GM13977 (cell line): ENCODE measurements around the gene OR1F1.
"Not testable (repeated sequence)": the region's sequence is repeated elsewhere in the genome, so short reads cannot be mapped to it uniquely, and the experiment has no call there.

Source experiments
- DNase-seq: peaks from one replicate; pipeline ENCODE4 v3.0.0; 2012; ENCODE audit warnings: low spot score
- in situ Hi-C: fragments of 300-500 bp; cut with MboI; formaldehyde crosslinking; loops from one replicate; pipeline ENCODE4 v1.12.0; 2022; ENCODE audit warnings: low sequenced_read_pairs, low pct_unique_long_range_greater_than_20kb, mixed read lengths, inconsistent platforms; ENCODE audit not compliant: unreplicated experiment
- TF ChIP-seq, protein P1 (sequence below): IDR thresholded peaks from 2 replicates; pipeline ENCODE4 v1.5.1; 2012; ENCODE audit warnings: mild to moderate bottlenecking, control low read depth; ENCODE audit not compliant: insufficient read depth; ENCODE audit errors: extremely low read depth, missing control alignments

Gene OR1F1

DNA sequence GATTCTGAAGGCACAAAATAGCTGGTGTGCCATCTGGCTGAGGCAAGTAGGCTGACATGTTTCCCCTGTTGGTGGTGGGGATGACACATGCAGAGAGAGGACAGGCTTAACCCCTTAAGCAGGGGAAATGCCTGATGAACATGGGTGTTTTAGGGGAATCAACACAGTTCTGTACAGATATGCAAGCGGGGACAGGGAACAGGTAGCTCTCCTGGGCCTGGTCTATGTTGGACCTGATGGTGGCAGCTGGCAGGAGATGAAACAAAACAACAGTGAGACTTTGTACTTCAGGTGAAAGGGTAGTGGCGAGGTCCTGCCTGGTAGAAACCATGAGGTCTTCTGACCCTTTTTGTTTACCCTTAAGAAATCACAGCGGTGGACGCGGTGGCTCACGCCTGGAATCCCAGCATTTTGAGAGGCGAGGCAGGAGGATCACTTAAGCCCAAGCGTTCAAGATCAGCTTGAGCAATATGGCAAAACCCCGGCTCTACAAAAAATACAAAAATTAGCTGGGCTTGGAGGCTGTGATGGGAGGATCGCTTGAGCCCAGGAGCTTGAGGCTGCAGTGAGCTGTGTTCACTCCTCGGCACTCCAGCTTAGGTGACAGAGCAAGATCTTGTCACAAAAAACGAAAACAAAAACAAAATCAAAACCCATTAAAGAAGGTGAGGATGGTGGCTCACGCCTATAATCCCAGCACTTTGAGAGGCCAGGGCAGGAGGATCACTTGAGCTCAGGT, 10.5 kb downstream of the OR1F1 start:
- in situ Hi-C loops = no loop called here
- TF ChIP-seq, protein P1, sequence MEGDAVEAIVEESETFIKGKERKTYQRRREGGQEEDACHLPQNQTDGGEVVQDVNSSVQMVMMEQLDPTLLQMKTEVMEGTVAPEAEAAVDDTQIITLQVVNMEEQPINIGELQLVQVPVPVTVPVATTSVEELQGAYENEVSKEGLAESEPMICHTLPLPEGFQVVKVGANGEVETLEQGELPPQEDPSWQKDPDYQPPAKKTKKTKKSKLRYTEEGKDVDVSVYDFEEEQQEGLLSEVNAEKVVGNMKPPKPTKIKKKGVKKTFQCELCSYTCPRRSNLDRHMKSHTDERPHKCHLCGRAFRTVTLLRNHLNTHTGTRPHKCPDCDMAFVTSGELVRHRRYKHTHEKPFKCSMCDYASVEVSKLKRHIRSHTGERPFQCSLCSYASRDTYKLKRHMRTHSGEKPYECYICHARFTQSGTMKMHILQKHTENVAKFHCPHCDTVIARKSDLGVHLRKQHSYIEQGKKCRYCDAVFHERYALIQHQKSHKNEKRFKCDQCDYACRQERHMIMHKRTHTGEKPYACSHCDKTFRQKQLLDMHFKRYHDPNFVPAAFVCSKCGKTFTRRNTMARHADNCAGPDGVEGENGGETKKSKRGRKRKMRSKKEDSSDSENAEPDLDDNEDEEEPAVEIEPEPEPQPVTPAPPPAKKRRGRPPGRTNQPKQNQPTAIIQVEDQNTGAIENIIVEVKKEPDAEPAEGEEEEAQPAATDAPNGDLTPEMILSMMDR = no peak

DNA sequence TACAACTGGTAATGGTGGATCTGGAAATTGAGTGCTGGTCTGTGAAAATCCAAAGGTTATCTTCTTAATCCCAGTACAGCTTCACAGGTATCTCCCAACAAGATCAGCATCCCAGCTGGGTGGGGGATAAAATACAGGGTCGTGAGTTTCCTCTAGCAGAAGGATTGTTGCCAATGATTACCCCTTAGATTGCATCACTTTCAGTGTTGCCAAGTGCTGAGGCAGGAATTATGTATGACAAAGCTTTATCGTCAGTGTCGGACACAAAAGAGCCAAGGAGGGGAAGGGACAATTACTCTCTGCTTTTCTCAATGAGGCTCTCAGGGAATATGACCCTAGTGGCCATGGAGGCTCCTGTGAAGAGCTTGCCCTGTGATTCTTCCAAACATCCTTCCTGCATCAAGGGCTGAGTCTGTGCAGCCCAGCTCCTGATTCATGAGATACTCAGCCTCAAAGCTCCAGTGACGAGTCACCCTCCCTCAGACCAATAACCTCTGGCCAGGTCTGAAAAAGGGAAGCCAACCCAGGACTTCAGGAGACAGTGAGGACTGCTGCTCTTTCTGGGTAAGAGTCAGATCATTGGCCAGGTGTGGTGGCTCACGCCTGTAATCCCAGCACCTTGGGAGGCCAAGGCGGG, 15.0 kb downstream of the OR1F1 start:
- TF ChIP-seq, protein P1 = no peak
- in situ Hi-C loops = no loop called here

More for the DNA sequence above, 10.5 kb downstream of the OR1F1 start:
- no peak for DNase-seq

DNA sequence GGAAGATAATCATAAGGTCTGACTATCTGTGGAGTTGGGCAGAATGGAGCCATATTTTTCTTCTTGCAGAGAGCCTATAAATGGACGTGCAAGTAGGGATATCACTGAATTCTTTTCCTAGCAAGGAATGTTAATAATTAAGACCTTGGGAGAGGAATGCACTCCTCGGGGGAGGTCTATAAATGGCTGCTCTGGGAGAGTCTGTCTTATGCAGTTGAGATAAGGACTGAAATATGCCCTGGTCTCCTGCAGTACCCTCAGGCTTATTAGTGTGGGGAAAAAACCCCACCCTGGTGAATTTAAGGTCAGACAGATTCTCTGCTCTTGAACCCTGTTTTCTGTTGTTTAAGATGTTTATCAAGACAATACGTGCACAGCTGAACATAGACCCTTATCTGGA, 17.9 kb downstream of the OR1F1 start:
- DNase-seq, in situ Hi-C loops: not testable (repeated sequence)

More for the DNA sequence above, 15.0 kb downstream of the OR1F1 start:
- no peak for DNase-seq

DNA sequence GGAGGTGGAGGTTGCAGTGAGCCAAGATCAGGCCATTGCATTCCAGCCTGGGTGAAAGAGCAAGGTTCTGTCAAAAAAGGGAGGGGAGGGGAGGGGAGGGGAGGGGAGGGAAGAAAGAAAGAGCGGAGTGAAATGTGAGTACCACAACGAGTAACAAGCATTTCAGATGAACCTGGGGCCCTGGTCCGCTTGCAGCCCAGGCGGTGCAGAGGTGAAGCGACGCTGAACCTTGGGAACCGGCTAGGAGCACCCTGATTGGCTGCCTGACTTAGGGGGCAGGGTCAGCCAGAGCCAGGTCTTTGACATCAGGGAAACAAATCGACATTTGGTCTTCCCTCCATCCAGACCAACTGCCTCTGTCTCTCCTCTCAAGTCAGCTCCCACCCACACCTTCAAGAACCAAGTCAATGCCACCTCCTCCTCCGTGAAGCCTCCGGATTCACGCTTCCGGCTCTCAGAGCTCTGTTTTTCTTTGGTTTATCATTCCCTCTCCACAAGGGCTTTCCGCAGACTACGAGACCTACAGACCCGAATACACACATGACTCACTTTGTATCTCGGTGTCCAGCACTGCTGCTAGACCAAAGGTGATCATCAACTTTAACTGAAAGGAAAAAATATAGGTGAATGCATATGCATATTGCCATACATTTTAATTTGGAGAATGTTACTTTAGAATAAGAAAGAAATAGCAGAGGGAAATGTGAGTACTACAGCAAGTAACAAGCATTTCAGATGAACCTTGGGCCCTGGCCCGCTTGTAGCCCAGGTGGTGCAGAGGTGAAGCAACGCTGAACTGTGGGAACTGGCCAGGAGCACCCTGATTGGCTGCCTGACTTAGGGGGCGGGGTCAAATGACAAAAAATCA, 19.3 kb downstream of the OR1F1 start:
- no peak for DNase-seq
- in situ Hi-C loops = no loop called here
- TF ChIP-seq, protein P1 = no peak

DNA sequence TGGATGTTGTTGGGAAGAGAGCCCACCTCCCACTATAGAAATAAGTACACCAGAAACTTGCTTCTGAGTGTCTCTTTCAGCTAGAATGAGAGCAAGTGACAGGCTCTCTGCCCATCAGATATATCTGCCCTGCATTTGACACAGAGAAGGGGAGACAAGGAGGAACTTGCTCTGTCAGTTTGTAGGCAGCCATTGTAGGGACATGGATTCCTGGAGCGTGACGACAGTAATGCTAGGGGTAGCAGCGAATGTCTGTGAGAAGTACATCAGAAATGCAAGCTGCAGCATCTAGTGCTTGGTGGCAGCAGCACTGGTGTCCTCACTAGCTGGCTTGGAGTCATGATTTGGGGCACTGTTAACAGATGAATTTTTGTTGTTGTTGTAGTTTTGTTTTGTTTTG, 24.0 kb downstream of the OR1F1 start:
- DNase-seq = no peak
- TF ChIP-seq, protein P1 = no peak
- in situ Hi-C loops = no loop called here

DNA sequence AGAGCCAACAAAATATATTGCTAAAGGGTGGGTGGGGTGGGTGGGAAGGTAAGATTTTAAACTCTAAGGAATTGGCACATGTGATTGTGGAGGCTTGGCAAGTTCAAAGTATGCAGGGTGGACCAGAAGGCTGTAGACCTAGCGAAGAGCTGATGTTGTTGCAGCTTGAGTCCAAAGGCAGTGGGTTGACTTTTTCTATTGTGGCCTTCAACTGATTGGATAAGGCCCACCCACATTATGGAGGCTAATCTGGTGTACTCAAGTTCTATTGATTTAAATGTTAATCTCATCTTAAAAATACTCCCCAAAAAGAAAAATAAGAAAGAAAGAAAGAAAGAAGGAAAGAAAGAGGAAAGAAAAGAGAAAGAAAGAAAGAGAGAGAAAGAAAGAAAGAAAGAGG, 24.6 kb downstream of the OR1F1 start:
- no peak for DNase-seq
- TF ChIP-seq, protein P1 = no peak
- in situ Hi-C loops = no loop called here
